GM23338 (cell line): Measurements from ENCODE around the gene RPGRIP1L. TPM values are rescaled to one million over a fixed set of nuclear protein-coding genes. Genes with fewer than 3 reads are reported as not detected.

ENCODE experiments used
- ATAC-seq: fragments of 200-7000 bp; cut with Tn5 transposase; 3 replicates; pipeline ENCODE4 v1.9.1; 2020
- DNase-seq: peaks from one replicate; pipeline ENCODE4 v3.0.0-alpha.2; 2015; ENCODE audit warnings: low spot score
- H2AFZ ChIP-seq: fragments of 200-600 bp; sonication (generic); 2 replicates; pipeline ENCODE4 v1.8.0; 2016; ENCODE audit warnings: antibody characterized with exemption, mild to moderate bottlenecking, moderate library complexity
- H3F3A ChIP-seq: fragments of 200-600 bp; sonication (generic); replicated peaks from 2 replicates; pipeline ENCODE4 v1.8.0; 2017; ENCODE audit warnings: antibody characterized with exemption, mixed run types, low read depth
- H3K27ac ChIP-seq: fragments of 200-600 bp; sonication (generic); 2 replicates; pipeline ENCODE4 v1.6.1; 2016; ENCODE audit warnings: low read depth
- H3K27me3 ChIP-seq: fragments of 200-600 bp; sonication (generic); 2 replicates; pipeline ENCODE4 v1.8.0; 2016; ENCODE audit warnings: mild to moderate bottlenecking, mixed run types, moderate library complexity; ENCODE audit not compliant: insufficient read depth
- H3K36me3 ChIP-seq: fragments of 200-600 bp; sonication (generic); 2 replicates; pipeline ENCODE4 v1.8.0; 2016; ENCODE audit warnings: mild to moderate bottlenecking; ENCODE audit not compliant: insufficient read depth
- H3K4me1 ChIP-seq: fragments of 200-600 bp; sonication (generic); 2 replicates; pipeline ENCODE4 v1.8.0; 2016; ENCODE audit warnings: mild to moderate bottlenecking, moderate library complexity; ENCODE audit not compliant: insufficient read depth
- H3K4me2 ChIP-seq: fragments of 200-600 bp; sonication (generic); 2 replicates; pipeline ENCODE4 v1.7.1; 2017; ENCODE audit warnings: mixed run types
- H3K4me3 ChIP-seq: fragments of 200-600 bp; sonication (generic); 2 replicates; pipeline ENCODE4 v1.6.1; 2016; ENCODE audit warnings: mixed run types
- H3K79me2 ChIP-seq: fragments of 200-600 bp; sonication (generic); replicated peaks from 2 replicates; pipeline ENCODE4 v1.8.0; 2017; ENCODE audit warnings: mild to moderate bottlenecking; ENCODE audit not compliant: insufficient read depth
- H3K9me2 ChIP-seq: fragments of 200-600 bp; sonication (generic); 2 replicates; pipeline ENCODE4 v1.8.0; 2017; ENCODE audit not compliant: insufficient read depth
- H4K20me1 ChIP-seq: fragments of 200-600 bp; sonication (generic); replicated peaks from 2 replicates; pipeline ENCODE4 v1.8.0; 2017; ENCODE audit warnings: mild to moderate bottlenecking; ENCODE audit not compliant: insufficient read depth
- H3K27ac Mint-ChIP-seq: 2 replicates; pipeline ENCODE4 v1.8.0; 2020; ENCODE audit warnings: inconsistent platforms, mild to moderate bottlenecking, moderate library complexity, mixed read lengths
- H3K27me3 Mint-ChIP-seq: 3 replicates; pipeline ENCODE4 v1.8.0; 2022; ENCODE audit warnings: low read depth, mild to moderate bottlenecking, moderate library complexity, mixed read lengths, inconsistent platforms; ENCODE audit not compliant: insufficient read depth, poor library complexity
- H3K36me3 Mint-ChIP-seq: 3 replicates; pipeline ENCODE4 v1.8.0; 2021; ENCODE audit warnings: low read depth, mild to moderate bottlenecking, inconsistent platforms, moderate library complexity, mixed read lengths
- H3K4me1 Mint-ChIP-seq: 3 replicates; pipeline ENCODE4 v1.8.0; 2020; ENCODE audit warnings: mild to moderate bottlenecking, inconsistent platforms, mixed read lengths
- H3K4me3 Mint-ChIP-seq: 3 replicates; pipeline ENCODE4 v1.8.0; 2021; ENCODE audit warnings: moderate library complexity, mild to moderate bottlenecking, inconsistent platforms, mixed read lengths
- H3K9me3 Mint-ChIP-seq: 3 replicates; pipeline ENCODE4 v1.8.0; 2020; ENCODE audit warnings: moderate library complexity, mild to moderate bottlenecking, inconsistent platforms, mixed read lengths
- CREB1 ChIP-seq: fragments of 250-450 bp; sonication (Bioruptor Pico); IDR thresholded peaks from 2 replicates; pipeline ENCODE4 v1.5.0; 2020; ENCODE audit warnings: low read depth, mild to moderate bottlenecking, moderate library complexity
- CTCF ChIP-seq, 2 experiments: fragments of 200-600 bp in 1 of 2; sonication (generic) in 1 of 2; conservative IDR thresholded peaks; 2 replicates each; pipeline versions ENCODE4 v1.5.1 to v1.6.1; 2016 to 2017; ENCODE audit warnings: antibody characterized with exemption in 2 of 2, low read depth in 2 of 2, mild to moderate bottlenecking in 2 of 2, moderate library complexity in 1 of 2
- ETS1 ChIP-seq: IDR thresholded peaks from 2 replicates; pipeline ENCODE4 v1.6.1; 2016; ENCODE audit warnings: antibody characterized with exemption
- EZH2 ChIP-seq: fragments of 200-600 bp; sonication (generic); IDR thresholded peaks from one replicate; pipeline ENCODE4 v1.8.0; 2017; ENCODE audit warnings: antibody characterized with exemption, mild to moderate bottlenecking, low read depth; ENCODE audit not compliant: unreplicated experiment
- NANOG ChIP-seq: IDR thresholded peaks from 2 replicates; pipeline ENCODE4 v1.6.1; 2016; ENCODE audit warnings: antibody characterized with exemption, borderline replicate concordance
- POLR2AphosphoS5 ChIP-seq: IDR thresholded peaks from 2 replicates; pipeline ENCODE4 v1.6.1; 2016; ENCODE audit warnings: antibody characterized with exemption, low read depth
- REST ChIP-seq: IDR thresholded peaks from one replicate; pipeline ENCODE4 v1.6.1; 2018; ENCODE audit warnings: antibody characterized with exemption; ENCODE audit not compliant: unreplicated experiment
- polyA plus RNA-seq: library from polyadenylated mRNA; unstranded; fragments of >200 nt; fragmentation: Nextera tagmentation; extraction: Ambion mirVana; gene quantifications from 2 replicates; pipeline ENCODE4 v1.2.1, GENCODE V29; 2016
- total RNA-seq: library from RNA; depleted of rRNA; stranded (reverse); fragments of >200 nt; shearing (Covaris generic); gene quantifications from 2 replicates; pipeline ENCODE4 v1.2.3, GENCODE V29; 2014

RPGRIP1L gene
- total and polyA plus RNA-seq, 2 experiments from 2014 or later = 11.4 to 21.3 TPM

GRCh38 chr16:53672461-53672860, 31.2 kb downstream of the RPGRIP1L start (continued):
- TF ChIP-seq ETS1 = no peak

- Mint-ChIP-seq H3K4me3 (no peak overlapping the region), H3K4me1 (no peaks in the 10 kb centered on the region), H3K27me3 (no peaks in the 10 kb centered on the region), H3K27ac (no peak overlapping the region), H3K9me3 (no peaks in the 10 kb centered on the region), H3K36me3 (no peaks in the 10 kb centered on the region)
- H2AFZ ChIP-seq = no peak overlapping the region
- H3K4me3 ChIP-seq = no peak overlapping the region
- no peak overlapping the region for H3K4me2 ChIP-seq
- H4K20me1 ChIP-seq = no peaks in the 10 kb centered on the region
- no peak overlapping the region for H3K27ac ChIP-seq
- no peaks in the 10 kb centered on the region for H3K27me3 ChIP-seq
- no peaks in the 10 kb centered on the region for H3K9me2 ChIP-seq
- TF ChIP-seq EZH2 = no peak
- no peak for TF ChIP-seq CTCF (conservative IDR thresholded peaks at IDR 0.05; ENCODE audit: low read depth in 2 of 2)
- no peak for TF ChIP-seq POLR2AphosphoS5
- no peak for TF ChIP-seq NANOG
- no peak for TF ChIP-seq REST
- no peak for TF ChIP-seq CREB1 (CRISPR knock-in tag)
- DNase-seq (no peak), ATAC-seq (no peak)
- H3K36me3 ChIP-seq = no peaks in the 10 kb centered on the region
- no peaks in the 10 kb centered on the region for H3F3A ChIP-seq
- no peaks in the 10 kb centered on the region for H3K79me2 ChIP-seq
- no peaks in the 10 kb centered on the region for H3K4me1 ChIP-seq
These were observed 34.8 kb downstream of the RPGRIP1L start for GRCh38 chr16:53668869-53669268.
